ENCODE results near the gene KLHL18. TPM values are rescaled to one million over a fixed set of nuclear protein-coding genes. Genes with fewer than 3 reads are reported as not detected.
"Not testable (repeated sequence)": the region's sequence is repeated elsewhere in the genome, so short reads cannot be mapped to it uniquely, and the experiment has no call there.

The KLHL18 gene
- polyA plus RNA-seq, 3 donors = 13.5 to 17.0 (median 16.3) TPM

- DNase-seq = no peak
These were observed 23.3 kb downstream of the KLHL18 start for GRCh38 chr3:47306022-47306421.

DNA sequence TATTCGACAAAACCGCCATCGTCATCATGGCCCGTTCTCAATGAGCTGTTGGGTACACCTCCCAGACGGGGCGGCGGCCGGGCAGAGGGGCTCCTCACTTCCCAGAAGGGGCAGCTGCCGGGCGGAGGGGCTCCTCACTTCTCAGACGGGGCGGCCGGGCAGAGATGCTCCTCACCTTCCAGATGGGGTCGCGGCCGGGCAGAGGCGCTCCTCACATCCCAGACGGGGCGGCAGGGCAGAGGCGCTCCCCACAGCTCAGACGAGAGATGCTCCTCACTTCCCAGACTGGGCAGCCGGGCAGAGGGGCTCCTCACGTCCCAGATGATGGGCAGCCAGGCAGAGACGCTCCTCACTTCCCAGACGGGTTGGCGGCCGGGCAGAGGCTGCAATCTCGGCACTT lies 26.5 kb downstream of the KLHL18 start:
- DNase-seq = not testable (repeated sequence)

DNA sequence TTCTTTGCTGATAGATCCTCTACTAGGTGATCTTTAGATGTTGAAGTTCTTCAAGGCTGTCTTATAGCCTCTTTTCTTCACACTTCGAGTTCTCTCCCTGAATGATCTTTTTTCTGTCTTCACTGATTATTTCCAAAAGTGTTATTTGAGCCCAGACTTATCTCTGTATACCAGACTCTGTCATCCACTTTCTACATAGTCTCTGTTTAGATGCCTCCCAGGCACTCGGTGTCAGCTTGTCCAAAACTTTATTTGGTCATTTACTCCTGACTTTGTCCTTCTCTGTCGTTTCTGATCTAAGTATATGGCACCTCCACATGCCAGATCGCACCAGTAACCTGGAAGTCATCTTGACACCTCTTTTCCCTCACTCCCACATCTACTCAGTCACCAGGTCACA lies 27.6 kb downstream of the KLHL18 start:
- DNase-seq = no peak

DNA sequence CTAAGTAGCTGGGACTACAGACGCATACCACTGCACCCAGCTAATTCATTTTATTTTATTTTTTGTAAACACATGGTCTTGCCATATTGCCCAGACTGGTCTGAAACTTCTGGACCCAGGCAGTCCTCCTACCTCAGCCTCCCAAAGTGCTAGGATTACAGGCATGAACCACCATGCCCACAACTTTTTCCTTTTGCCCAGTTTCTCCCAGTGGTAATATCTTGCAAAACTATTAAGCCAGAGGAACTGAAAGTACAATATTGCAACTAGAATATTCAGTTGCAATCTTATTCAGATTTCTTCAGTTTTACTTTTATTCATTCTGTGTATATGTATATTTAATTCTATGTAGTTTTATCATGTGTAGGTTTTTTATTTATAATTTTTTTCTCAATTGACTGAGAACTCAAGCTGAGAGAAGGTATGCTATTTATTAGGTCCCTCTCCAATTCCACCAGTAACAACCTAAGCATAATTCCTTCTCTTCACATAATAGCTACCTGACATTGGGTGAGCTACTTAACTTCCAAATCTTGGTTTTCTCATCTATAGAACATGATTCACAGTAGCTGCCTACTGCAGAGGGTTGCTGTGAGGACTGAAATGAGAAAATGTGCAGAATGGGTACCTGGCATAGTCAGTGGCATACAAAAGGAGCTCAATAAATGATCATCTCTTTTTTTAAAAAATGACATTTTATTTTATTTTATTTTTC lies 30.8 kb downstream of the KLHL18 start:
- no peak for DNase-seq

DNA sequence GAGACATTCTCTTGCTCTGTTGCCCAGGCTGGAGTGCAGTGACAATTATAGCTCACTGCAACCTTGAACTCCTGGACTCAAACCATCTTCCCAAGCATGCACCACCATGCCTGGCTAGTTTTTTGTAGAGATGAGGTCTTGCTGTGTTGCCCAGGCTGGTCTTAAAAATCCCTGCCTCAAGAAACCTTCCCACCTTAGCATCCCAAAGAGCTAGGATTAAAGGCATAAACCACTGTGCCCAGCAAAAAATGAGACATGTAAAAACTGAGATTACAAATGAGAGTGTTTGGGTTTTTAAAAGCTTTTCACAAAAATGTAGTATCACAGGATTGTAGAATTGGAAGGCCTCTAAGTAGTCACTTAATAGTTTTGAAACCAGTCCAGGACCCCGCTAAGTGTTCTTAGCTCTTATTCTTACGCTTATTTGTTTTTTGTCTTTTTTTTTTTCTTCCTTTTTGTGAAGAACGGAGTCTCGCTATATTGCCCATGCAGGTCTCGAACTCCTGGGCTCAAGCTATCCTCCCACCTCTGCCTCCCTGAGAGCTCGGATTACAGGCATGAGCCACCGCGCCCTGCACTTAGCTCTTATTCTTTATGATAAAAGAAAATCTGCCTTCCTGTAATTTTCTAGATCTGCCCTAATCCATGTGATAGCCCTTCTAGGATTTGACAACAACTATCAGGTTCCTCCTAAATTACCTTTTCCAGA lies 31.5 kb downstream of the KLHL18 start:
- DNase-seq = no peak

DNA sequence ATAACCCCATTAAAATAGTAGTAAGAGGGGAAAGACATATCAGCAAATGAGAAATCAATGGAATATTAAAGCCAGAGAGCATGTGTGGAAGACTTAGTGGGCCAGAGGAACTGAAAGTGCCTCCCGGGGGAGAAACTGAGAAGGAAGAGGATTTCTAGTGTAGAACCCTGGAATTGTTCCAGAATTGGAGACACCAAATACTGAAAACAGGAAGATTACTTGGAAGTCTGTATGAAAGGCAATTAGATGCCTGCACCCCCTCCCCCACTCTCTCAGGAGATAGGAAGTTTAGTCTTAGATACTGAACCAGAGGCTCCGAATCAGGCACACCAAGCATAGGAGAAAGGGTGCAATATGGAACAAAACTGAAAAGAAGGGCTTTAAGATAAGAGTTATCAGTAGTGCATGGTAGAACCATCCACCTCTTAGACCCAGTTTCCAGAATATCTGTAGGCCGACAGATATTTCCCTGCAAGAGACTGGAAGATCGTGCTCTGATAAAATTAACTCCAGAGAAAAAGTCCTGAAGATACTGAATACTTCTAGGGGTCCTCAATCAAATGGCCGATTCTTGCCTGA lies 32.4 kb downstream of the KLHL18 start:
- DNase-seq = no peak

DNA sequence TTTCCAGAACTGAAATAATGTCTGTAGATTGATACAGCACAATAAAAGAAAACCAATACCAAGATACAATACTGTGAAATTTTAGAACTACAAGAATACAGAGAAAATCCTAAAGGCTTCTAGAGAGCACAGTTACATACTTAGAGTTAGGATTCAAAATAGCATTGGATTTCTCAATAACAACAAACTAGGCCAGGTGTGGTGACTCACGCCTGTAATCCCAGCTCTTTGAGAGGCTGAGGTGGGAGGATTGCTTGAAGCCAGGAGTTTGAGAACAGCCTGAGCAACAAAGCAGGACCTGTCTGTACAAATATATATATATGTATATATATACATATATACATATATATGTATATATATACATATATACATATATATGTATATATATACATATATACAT lies 33.4 kb downstream of the KLHL18 start:
- not testable (repeated sequence) for DNase-seq

DNA sequence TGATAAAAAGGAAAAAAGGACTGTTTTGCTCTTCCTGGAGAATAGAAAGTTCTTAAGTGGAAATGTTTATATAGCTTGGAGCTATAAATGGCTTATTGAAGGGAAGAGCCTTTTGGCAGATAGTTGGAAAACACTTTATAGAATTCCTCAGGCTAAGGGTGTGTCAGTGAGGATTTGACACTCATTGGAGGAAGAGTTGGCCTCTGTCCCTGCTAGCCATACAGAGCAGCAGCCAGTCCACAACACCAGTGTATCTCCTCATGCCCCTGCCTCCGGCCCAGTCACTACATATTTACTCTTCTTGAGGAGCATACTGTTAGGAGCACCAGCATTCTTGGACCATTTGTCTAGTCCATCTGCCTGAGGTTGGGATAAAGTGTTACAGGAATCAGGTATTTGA lies 36.2 kb downstream of the KLHL18 start:
- DNase-seq = no peak

GRCh38 chr3:47319956-47320355 lies 37.2 kb downstream of the KLHL18 start:
- DNase-seq = no peak

DNA sequence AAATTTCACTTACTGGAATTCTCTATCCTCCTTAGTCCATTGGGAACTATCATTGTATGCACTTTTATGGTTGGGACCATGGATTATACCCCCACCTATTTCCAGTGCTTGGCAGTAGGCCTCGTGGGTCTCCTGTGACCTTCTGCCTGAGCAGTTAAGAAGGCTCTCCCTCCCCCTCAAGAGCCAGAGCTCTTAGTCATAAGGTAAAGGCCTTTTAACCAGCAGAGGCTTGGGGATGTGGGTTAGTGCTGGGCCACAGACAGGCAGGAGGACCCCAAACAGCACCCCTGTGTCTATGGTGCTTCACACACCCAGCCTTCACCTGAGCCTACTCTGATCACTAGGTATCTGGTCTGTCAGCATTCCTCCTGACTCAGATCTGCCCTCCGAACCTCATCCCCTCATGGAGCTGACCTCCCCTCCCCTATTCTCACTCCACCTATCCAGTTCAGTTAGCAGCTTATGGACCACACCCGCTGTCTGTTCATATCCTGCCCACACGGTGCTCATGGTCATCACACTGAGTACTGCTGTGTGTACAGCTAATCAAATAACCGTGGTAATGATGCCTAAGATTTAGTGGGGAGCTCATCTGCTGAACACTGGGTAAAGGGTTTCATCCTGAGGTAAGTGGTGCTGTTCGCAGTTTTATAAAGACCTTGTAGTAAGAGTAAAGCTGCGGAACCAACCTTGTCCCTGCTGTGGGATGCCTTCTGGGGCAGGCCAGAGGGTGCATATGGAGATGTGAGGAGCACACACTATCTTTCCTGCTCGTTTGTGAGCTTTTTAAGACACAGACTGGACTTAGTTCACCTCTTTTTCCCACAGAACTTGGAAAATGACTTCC lies 40.9 kb downstream of the KLHL18 start:
- DNase-seq = no peak

DNA sequence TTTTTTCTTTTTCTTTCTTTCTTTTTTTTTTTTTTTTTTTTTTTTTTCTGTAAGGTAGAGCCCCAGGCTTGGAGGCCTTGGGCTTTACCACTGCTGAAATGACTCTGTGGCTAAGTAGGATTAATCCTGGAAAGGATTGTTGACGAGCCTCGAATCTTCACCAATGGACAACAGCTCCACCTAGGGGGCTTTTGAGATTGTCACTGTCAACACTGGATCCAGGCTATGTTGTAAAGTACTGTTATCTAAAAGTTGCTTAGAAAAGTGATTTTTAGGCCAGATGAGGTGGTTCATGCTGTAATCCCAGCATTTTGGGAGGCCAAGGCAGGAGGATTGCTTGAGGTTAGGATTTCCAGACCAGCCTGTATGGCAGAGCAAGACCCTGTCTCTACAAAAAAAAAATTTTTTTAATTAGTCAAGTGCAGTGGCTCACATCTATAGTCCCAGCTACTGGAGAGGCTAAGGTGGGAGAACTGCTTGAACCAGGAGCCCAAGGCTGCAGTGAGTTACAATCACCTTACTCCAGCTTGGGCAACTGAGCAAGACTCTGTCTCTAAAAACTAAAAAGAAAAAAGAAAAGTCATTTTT lies 41.6 kb downstream of the KLHL18 start:
- DNase-seq = peak; percentile 79

DNA sequence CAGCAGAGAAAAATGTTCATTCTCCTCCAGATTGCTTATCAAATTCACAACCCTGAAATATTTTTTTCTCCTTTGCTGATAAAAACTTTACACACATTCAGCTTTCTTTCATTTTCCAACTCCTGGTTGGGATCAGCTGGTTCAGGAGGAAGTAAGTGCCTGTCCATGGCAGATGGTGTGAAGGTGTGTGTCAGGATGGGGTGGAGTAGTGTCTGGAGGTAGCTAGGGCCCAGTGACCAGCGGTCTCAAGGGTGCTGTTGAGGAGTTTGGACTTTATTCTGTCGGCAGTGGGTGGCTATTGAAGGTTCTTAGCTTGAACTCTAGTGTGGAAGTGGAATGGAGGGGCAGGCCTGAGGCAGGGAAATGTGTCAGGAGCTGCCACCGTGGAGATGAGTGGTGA lies 51.2 kb downstream of the KLHL18 start:
- DNase-seq = no peak

DNA sequence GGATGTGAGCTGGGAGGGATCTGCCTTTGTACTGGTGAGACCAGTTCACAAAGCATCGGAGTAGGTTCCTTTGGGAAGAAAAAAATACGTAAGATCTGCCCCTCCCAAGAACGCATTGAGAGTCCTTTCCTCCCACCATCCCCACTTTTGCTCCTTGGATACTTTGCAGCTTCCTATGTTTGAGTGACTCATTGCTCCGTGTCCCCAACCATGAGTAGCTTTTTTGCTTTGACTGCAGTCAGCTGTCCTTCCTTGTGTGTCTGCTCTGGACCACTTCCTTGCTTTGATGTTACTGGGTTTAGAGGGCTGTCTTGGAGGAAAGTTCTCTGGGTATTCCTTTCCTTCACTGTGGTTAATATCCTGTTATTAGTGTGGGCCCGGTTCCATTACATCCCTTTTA lies 54.9 kb downstream of the KLHL18 start:
- DNase-seq = no peak

DNA sequence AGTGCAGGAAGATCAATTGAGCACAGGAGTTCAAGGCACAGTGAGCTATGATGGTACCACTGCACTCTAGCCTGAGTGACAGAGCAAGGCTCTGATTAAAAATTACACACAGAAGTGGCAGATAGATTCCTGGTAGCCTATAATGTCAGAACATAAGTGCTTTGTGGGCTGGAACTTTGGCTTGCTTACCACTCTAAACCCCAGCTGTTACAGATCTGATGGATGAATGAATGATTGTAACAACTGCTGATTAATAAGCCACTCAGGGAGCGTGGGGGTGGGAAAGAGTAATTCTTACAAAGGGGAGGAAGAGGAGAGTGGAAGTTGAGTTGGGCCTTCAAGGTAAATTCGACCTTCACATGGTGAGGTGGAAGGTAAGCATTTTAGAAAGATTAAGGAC lies 57.2 kb downstream of the KLHL18 start:
- no peak for DNase-seq

DNA sequence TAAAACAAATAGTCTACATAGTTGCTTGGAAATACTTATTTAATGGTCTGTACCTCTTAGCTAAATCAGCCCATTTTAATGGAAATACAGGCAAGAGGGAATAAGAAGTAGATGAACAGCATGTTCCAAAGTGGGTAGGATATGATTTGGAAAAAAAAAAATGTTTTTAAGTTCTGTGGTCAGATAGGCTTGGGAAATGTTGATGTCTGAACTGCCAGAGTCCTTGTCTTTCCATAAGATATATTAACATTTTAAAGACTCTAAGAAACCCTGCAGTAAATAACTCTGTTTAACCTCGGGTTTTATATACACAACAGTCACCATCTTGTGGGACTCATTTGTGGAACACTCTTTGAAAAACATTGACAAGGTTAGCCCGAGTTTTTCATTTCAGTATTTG lies 58.1 kb downstream of the KLHL18 start:
- DNase-seq = no peak

DNA sequence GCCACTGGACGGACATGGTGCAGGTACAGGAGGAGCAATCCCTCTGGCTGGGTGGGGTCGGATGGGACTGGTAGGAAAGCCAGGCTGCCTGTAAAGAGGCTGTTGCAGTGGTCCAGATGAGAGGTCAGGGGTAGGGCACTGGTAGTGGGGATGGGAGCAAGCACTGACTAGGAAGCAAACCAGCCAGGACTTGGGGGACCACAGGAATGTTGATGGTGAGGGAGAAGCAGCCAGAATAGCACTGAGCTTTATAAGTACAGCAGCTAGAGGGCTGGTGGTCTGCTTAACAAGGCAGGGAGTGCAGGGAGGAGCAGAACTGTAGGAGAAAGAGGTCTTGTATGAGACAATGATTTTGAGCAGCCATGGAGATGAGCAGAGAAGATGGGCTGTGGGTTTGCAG lies 59.4 kb downstream of the KLHL18 start:
- no peak for DNase-seq

DNA sequence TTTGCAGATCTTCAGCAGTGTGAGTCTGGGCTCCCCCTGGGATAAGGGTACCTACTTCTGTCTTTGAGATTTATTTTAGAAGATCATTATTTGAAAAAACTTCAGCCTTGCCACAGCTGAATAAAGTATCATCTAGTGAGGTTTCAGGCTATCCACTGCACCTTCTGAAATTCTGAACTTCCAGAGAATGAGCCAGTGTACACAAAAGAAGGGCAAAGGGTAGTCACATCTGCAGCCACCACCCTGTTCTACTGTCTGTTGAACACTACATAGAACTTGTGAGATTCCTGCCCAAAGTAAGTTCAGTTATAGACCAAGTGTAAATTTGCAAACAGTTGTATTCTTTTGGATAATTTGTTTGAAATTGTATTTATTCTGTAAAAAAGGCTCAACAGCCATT lies 60.1 kb downstream of the KLHL18 start:
- no peak for DNase-seq

DNA sequence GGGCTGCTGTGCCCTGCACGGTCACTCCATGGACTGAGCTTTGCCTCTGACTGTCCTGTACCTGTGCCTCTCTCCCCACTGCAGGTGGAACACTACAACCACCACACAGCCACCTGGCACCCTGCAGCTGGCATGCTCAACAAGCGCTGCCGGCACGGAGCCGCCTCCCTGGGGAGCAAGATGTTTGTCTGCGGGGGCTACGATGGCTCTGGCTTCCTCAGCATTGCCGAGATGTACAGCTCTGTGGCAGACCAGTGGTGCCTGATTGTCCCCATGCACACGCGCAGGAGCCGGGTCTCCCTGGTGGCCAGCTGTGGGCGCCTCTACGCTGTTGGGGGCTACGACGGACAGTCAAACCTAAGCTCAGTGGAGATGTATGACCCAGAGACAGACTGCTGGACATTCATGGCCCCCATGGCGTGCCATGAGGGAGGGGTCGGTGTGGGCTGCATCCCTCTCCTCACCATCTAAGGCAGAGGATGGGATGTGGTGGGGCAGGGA lies 60.8 kb downstream of the KLHL18 start:
- DNase-seq = no peak

- DNase-seq = no peak
These were observed 62.2 kb downstream of the KLHL18 start for GRCh38 chr3:47344971-47345370.

GRCh38 chr3:47347217-47347801 lies 64.6 kb downstream of the KLHL18 start:
- DNase-seq = no peak

GRCh38 chr3:47348411-47349154 lies 65.8 kb downstream of the KLHL18 start:
- no peak for DNase-seq

Measured in renal pelvis (tissue), 4 donors.